Lung (tissue), 11 donors: ENCODE data around the gene CCR5AS.

Experiments
- ATAC-seq: fragments of 200-7000 bp; cut with Tn5 transposase; one replicate; pipeline ENCODE4 v1.9.1; 2020; ENCODE audit warnings: moderate number of reproducible peaks; ENCODE audit not compliant: insufficient read depth, low FRiP score
- DNase-seq, 3 donors: peaks; one replicate each; pipeline ENCODE4 v3.0.0-alpha.2; 2013 to 2017
- H3K27ac ChIP-seq, 2 donors: one replicate each; pipeline ENCODE4 v1.5.1; 2013; ENCODE audit warnings: mild to moderate bottlenecking in 2 of 2, moderate library complexity in 2 of 2, control low read depth in 1 of 2, inconsistent platforms in 1 of 2, low read depth in 1 of 2, low read length in 1 of 2
- H3K27me3 ChIP-seq, 3 donors: one replicate each; pipeline ENCODE4 v1.5.1; 2013; ENCODE audit warnings: low read length in 2 of 3; ENCODE audit not compliant: control insufficient read depth in 3 of 3, insufficient read depth in 3 of 3
- H3K36me3 ChIP-seq, 4 donors: one replicate each; pipeline ENCODE4 v1.5.1; 2013; ENCODE audit warnings: low read length in 4 of 4, mild to moderate bottlenecking in 1 of 4, moderate library complexity in 1 of 4; ENCODE audit not compliant: control insufficient read depth in 4 of 4, insufficient read depth in 4 of 4
- H3K4me1 ChIP-seq, 5 donors: one replicate each; pipeline ENCODE4 v1.5.1; 2013; ENCODE audit warnings: low read length in 5 of 5, mild to moderate bottlenecking in 2 of 5, moderate library complexity in 1 of 5; ENCODE audit not compliant: control insufficient read depth in 5 of 5, insufficient read depth in 5 of 5
- H3K4me3 ChIP-seq: one replicate; pipeline ENCODE4 v1.5.1; 2013; ENCODE audit warnings: mild to moderate bottlenecking, control low read depth, moderate library complexity
- H3K9ac ChIP-seq, 2 donors: one replicate each; pipeline ENCODE4 v1.5.1; 2013; ENCODE audit warnings: low read length in 2 of 2, control low read depth in 1 of 2; ENCODE audit not compliant: insufficient read depth in 1 of 2
- H3K9me3 ChIP-seq, 4 donors: one replicate each; pipeline ENCODE4 v1.5.1; 2013; ENCODE audit warnings: low read length in 3 of 4, mild to moderate bottlenecking in 1 of 4, moderate library complexity in 1 of 4; ENCODE audit not compliant: control insufficient read depth in 4 of 4, insufficient read depth in 3 of 4
- WGBS, 2 donors: extraction: QIAGEN DNeasy Blood & Tissue Kit; methylation state at CpG; one replicate each; pipeline ENCODE4 v1.1.7; 2013; 5-methylcytosine and 5-hydroxymethylcytosine counted together
- TF ChIP-seq, protein P1 (sequence below): IDR thresholded peaks from 2 replicates; pipeline ENCODE4 v1.5.1; 2012; ENCODE audit warnings: mild to moderate bottlenecking; ENCODE audit errors: control extremely low read depth, extremely low read depth
- donor health status: control.
- donor health status: control.
- donor health status: Bipolar disorder and iron deficiency.
- donor health status: healthy.
- donor health status: DM: yes; HTN: yes; CAD: no.

The CCR5AS gene

DNA sequence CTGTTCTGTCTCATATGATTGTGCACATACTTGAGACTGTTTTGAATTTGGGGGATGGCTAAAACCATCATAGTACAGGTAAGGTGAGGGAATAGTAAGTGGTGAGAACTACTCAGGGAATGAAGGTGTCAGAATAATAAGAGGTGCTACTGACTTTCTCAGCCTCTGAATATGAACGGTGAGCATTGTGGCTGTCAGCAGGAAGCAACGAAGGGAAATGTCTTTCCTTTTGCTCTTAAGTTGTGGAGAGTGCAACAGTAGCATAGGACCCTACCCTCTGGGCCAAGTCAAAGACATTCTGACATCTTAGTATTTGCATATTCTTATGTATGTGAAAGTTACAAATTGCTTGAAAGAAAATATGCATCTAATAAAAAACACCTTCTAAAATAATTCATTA is 31.1 kb downstream of the CCR5AS start:
- Histone ChIP-seq H3K4me1 (peaks cover 0 to 19% (median 5%) of the 10 kb centered on the region in 5 donors), H3K9me3 (no peaks in the 10 kb centered on the region), H3K27me3 (no peaks in the 10 kb centered on the region), H3K36me3 (no peaks in the 10 kb centered on the region), H3K9ac (no peak overlapping the region), H3K27ac (no peak overlapping the region), H3K4me3 (no peak overlapping the region)
- ATAC-seq (no peak), DNase-seq (no peak)
- 4 to 23% methylated on average over 2 of the region's 2 CpGs for WGBS, 2 donors
- TF ChIP-seq, protein P1, sequence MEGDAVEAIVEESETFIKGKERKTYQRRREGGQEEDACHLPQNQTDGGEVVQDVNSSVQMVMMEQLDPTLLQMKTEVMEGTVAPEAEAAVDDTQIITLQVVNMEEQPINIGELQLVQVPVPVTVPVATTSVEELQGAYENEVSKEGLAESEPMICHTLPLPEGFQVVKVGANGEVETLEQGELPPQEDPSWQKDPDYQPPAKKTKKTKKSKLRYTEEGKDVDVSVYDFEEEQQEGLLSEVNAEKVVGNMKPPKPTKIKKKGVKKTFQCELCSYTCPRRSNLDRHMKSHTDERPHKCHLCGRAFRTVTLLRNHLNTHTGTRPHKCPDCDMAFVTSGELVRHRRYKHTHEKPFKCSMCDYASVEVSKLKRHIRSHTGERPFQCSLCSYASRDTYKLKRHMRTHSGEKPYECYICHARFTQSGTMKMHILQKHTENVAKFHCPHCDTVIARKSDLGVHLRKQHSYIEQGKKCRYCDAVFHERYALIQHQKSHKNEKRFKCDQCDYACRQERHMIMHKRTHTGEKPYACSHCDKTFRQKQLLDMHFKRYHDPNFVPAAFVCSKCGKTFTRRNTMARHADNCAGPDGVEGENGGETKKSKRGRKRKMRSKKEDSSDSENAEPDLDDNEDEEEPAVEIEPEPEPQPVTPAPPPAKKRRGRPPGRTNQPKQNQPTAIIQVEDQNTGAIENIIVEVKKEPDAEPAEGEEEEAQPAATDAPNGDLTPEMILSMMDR = no peak

DNA sequence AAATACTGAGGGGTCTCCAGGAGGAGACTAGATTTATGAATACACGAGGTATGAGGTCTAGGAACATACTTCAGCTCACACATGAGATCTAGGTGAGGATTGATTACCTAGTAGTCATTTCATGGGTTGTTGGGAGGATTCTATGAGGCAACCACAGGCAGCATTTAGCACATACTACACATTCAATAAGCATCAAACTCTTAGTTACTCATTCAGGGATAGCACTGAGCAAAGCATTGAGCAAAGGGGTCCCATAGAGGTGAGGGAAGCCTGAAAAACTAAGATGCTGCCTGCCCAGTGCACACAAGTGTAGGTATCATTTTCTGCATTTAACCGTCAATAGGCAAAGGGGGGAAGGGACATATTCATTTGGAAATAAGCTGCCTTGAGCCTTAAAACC is 31.6 kb downstream of the CCR5AS start:
- H3K4me1 ChIP-seq = peaks cover 0 to 17% (median 0%) of the 10 kb centered on the region in 5 donors
- WGBS, 2 donors = 73 to 78% methylated on average over 2 of the region's 2 CpGs
- no peak overlapping the region for H3K27ac ChIP-seq
- H3K4me3 ChIP-seq = no peak overlapping the region
- no peaks in the 10 kb centered on the region for H3K36me3 ChIP-seq
- no peaks in the 10 kb centered on the region for H3K27me3 ChIP-seq
- TF ChIP-seq, protein P1 = no peak
- H3K9ac ChIP-seq = no peak overlapping the region
- H3K9me3 ChIP-seq = no peaks in the 10 kb centered on the region
- DNase-seq = no peak
- no peak for ATAC-seq

DNA sequence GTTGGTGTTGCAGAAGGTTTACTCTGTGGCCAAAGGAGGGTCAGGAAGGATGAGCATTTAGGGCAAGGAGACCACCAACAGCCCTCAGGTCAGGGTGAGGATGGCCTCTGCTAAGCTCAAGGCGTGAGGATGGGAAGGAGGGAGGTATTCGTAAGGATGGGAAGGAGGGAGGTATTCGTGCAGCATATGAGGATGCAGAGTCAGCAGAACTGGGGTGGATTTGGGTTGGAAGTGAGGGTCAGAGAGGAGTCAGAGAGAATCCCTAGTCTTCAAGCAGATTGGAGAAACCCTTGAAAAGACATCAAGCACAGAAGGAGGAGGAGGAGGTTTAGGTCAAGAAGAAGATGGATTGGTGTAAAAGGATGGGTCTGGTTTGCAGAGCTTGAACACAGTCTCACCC is 32.1 kb downstream of the CCR5AS start:
- DNase-seq (no peak), ATAC-seq (no peak)
- no peaks in the 10 kb centered on the region for H3K9me3 ChIP-seq
- H3K36me3 ChIP-seq = no peaks in the 10 kb centered on the region
- H3K27me3 ChIP-seq = no peaks in the 10 kb centered on the region
- WGBS, 2 donors = 88 to 92% methylated on average over 3 of the region's 3 CpGs
- no peak overlapping the region for H3K27ac ChIP-seq
- no peak overlapping the region for H3K4me3 ChIP-seq
- peaks cover 0 to 17% (median under 1%) of the 10 kb centered on the region in 5 donors for H3K4me1 ChIP-seq
- TF ChIP-seq, protein P1 = no peak
- no peak overlapping the region for H3K9ac ChIP-seq
